K562 (cell line): Measurements from ENCODE around the gene GMEB2. TPM values are rescaled to one million over a fixed set of nuclear protein-coding genes. Genes with fewer than 3 reads are reported as not detected.
A peak's percentile ranks its signal among the peaks of the same experiment; 100 is the strongest.

ENCODE experiments used
- ATAC-seq: fragments of 200-7000 bp; cut with Tn5 transposase; 3 replicates; pipeline ENCODE4 v1.9.1; 2020; ENCODE audit warnings: moderate library complexity
- BruUV-seq: library from RNA; stranded (reverse); fragments of 400-500 nt; replicated peaks from 2 replicates; lab custom pipeline; 2021; lab: Mats Ljungman, UMichigan
- CTCF ChIA-PET: fragments of 300-600 bp; formaldehyde crosslinking; extraction: SDS; loops from one replicate; lab custom pipeline; 2021; ENCODE audit warnings: low intra/inter-chr PET ratio; lab: Yijun Ruan, JAX
- POLR2A ChIA-PET: fragments of 300-600, 350-650 bp; sonication (Branson Sonifier 250); formaldehyde crosslinking; extraction: SDS; loops from one replicate; lab custom pipeline; 2021; ENCODE audit warnings: antibody characterized with exemption, inconsistent platforms; lab: Yijun Ruan, JAX
- DNase-seq, 4 experiments: peaks; one replicate each; pipeline versions ENCODE4 v3.0.0 to v3.0.0-alpha.2; 2011 to 2018; ENCODE audit warnings: low spot score in 3 of 4, mixed read lengths in 3 of 4; ENCODE audit errors: extremely low read depth in 1 of 4
- FAIRE-seq: peaks from 2 replicates; lab custom pipeline; 2011; peaks lifted over from hg19 to GRCh38; lab: Jason Lieb, UNC
- H2AFZ ChIP-seq: 2 replicates; pipeline ENCODE4 v1.6.0; 2011; ENCODE audit warnings: low read depth, low read length, control low read depth, inconsistent platforms
- H3K27ac ChIP-seq: fragments of 200-600 bp; 3 replicates; pipeline ENCODE4 v1.8.0; 2011; ENCODE audit warnings: low read depth, mild to moderate bottlenecking, control low read depth, inconsistent platforms, low read length, moderate library complexity, mixed read lengths; ENCODE audit errors: extremely low read depth
- H3K27me3 ChIP-seq, 2 experiments: fragments of 300-600 bp in 1 of 2; 2 replicates in 1 of 2; 3 replicates in 1 of 2; pipeline versions ENCODE4 v1.6.0 to v1.8.0; 2011; ENCODE audit warnings: inconsistent platforms in 2 of 2, low read length in 2 of 2, mild to moderate bottlenecking in 1 of 2, mixed read lengths in 1 of 2, moderate library complexity in 1 of 2; ENCODE audit not compliant: control insufficient read depth in 2 of 2, insufficient read depth in 2 of 2
- H3K36me3 ChIP-seq: fragments of 300-600 bp; 3 replicates; pipeline ENCODE4 v1.8.0; 2011; ENCODE audit warnings: mild to moderate bottlenecking, low read length, inconsistent platforms; ENCODE audit not compliant: control insufficient read depth, insufficient read depth
- H3K4me1 ChIP-seq, 2 experiments: fragments of 200-600 bp in 1 of 2; replicated peaks in 1 of 2; 2 replicates in 1 of 2; 3 replicates in 1 of 2; pipeline versions ENCODE4 v1.5.1 to v1.8.0; 2011; ENCODE audit warnings: inconsistent platforms in 2 of 2, low read length in 2 of 2, mild to moderate bottlenecking in 1 of 2, mixed read lengths in 1 of 2, moderate library complexity in 1 of 2; ENCODE audit not compliant: control insufficient read depth in 2 of 2, insufficient read depth in 2 of 2
- H3K4me2 ChIP-seq: 2 replicates; pipeline ENCODE4 v1.6.1; 2011; ENCODE audit warnings: low read length, control low read depth, inconsistent platforms, mixed read lengths; ENCODE audit not compliant: insufficient read depth
- H3K4me3 ChIP-seq: fragments of 200-600 bp; sonication (generic), shearing (Covaris generic); 2 replicates; pipeline ENCODE4 v1.5.1; 2016; ENCODE audit warnings: control low read depth, inconsistent platforms
- H3K79me2 ChIP-seq: fragments of 200-600 bp; 3 replicates; pipeline ENCODE4 v1.8.0; 2011; ENCODE audit warnings: low read length, inconsistent platforms; ENCODE audit not compliant: control insufficient read depth, insufficient read depth
- H3K9ac ChIP-seq, 2 experiments: 2 replicates each; pipeline versions ENCODE4 v1.6.0 to v1.6.1; 2011; ENCODE audit warnings: low read depth in 2 of 2, low read length in 2 of 2, control low read depth in 1 of 2, inconsistent platforms in 1 of 2, mild to moderate bottlenecking in 1 of 2, mixed read lengths in 1 of 2; ENCODE audit not compliant: insufficient read depth in 1 of 2
- H3K9me1 ChIP-seq: one replicate; pipeline ENCODE4 v1.6.0; 2011; ENCODE audit warnings: inconsistent platforms, mild to moderate bottlenecking, low read length, moderate library complexity; ENCODE audit not compliant: control insufficient read depth, insufficient read depth
- H3K9me3 ChIP-seq: replicated peaks from 2 replicates; pipeline ENCODE4 v1.5.1; 2011; ENCODE audit warnings: low read depth, low read length, inconsistent platforms; ENCODE audit not compliant: control insufficient read depth, insufficient read depth
- H4K20me1 ChIP-seq: replicated peaks from 2 replicates; pipeline ENCODE4 v1.6.1; 2011; ENCODE audit warnings: low read length, inconsistent platforms, mixed read lengths; ENCODE audit not compliant: control insufficient read depth, insufficient read depth
- JUND ChIP-seq, 2 experiments: IDR thresholded peaks; 2 replicates in 1 of 2; 3 replicates in 1 of 2; pipeline ENCODE4 v1.6.1; 2011; ENCODE audit warnings: borderline replicate concordance in 2 of 2, low read depth in 2 of 2, low read length in 2 of 2, improper control_type of control experiment in 1 of 2, missing biosample characterization in 1 of 2, missing genetic modification characterization in 1 of 2, missing genetic modification reagents in 1 of 2
- NCOA4 ChIP-seq: fragments of 450-650 bp; IDR thresholded peaks from 2 replicates; pipeline ENCODE4 v1.6.1; 2018; ENCODE audit warnings: mild to moderate bottlenecking; ENCODE audit not compliant: partially characterized antibody
- RBM22 ChIP-seq: fragments of 200-400 bp; formaldehyde crosslinking; IDR thresholded peaks from 2 replicates; pipeline ENCODE4 v1.6.1; 2018; ENCODE audit warnings: low read length, low read depth; ENCODE audit not compliant: poor library complexity, severe bottlenecking
- SMAD3 ChIP-seq: fragments of 450-650 bp; formaldehyde crosslinking; conservative IDR thresholded peaks from 2 replicates; pipeline ENCODE4 v1.4.0; 2020; ENCODE audit warnings: mild to moderate bottlenecking
- SMAD4 ChIP-seq: fragments of 250-450 bp; sonication (Bioruptor Pico); conservative IDR thresholded peaks from 2 replicates; pipeline ENCODE4 v1.8.0; 2021; ENCODE audit warnings: inconsistent platforms, mild to moderate bottlenecking, moderate library complexity
- WGBS: fragments of 100-300 bp; shearing (Covaris generic); methylation state at CpG from one replicate; pipeline ENCODE4 v1.1.6; 2016; ENCODE audit warnings: low coverage, mixed read lengths; ENCODE audit not compliant: insufficient coverage; ENCODE audit errors: missing lambda C conversion rate; 5-methylcytosine and 5-hydroxymethylcytosine counted together
- in situ Hi-C: fragments of 300-500 bp; cut with MboI; formaldehyde crosslinking; loops from 4 replicates; pipeline ENCODE4 v1.15.0; 2018; ENCODE audit warnings: inconsistent platforms, mixed read lengths
- intact Hi-C: fragments of 100-400 bp; cut with micrococcal nuclease; formaldehyde crosslinking; loops from 2 replicates; pipeline ENCODE4 v1.14.2; 2022
- polyA plus RNA-seq, 8 experiments: library from polyadenylated mRNA; depleted of rRNA in 4 of 8; stranded (reverse) in 5 of 8; unstranded in 3 of 8; fragments of >200 nt; fragmentation: Nextera tagmentation in 2 of 8; fragmentation: Illumina TruSeq in 1 of 8; extraction: Ambion mirVana in 2 of 8; extraction: Trizol in 1 of 8; gene quantifications; 2 replicates each; pipeline versions ENCODE4 v1.2.1 to v1.2.3, GENCODE V29; 2011 to 2014; ENCODE audit warnings: inconsistent platforms in 1 of 8, missing spikeins in 1 of 8
- total RNA-seq, 7 experiments: library from RNA; depleted of rRNA in 6 of 7; stranded (reverse); fragments of >200 nt in 6 of 7; fragmentation: Illumina TruSeq in 2 of 7; extraction: Trizol in 2 of 7; gene quantifications; 2 replicates each; pipeline versions ENCODE4 v1.2.1 to v1.2.3, GENCODE V29; 2011 to 2021; ENCODE audit warnings: low replicate concordance in 1 of 7
- TF ChIP-seq, protein P1 (sequence below): fragments of 250-450 bp; sonication (Bioruptor Pico); IDR thresholded peaks from 2 replicates; pipeline ENCODE4 v1.5.0; 2021

GMEB2 gene
- total and polyA plus RNA-seq, 9 of the 15 experiments (the other 6 are each of a cell fraction or from before 2014, with no cell fraction given): 0.03 to 13.9 (median 6.3) TPM

GRCh38 chr20:63640086-63640485 is 13.2 kb upstream of the GMEB2 start:
- POLR2A ChIA-PET: no interaction called here
- no peak overlapping the region for H3K9ac ChIP-seq

More at GRCh38 chr20:63640086-63640485, 13.2 kb upstream of the GMEB2 start:
- H4K20me1 ChIP-seq: no peaks in the 10 kb centered on the region
- DNase-seq (no peak), FAIRE-seq (no peak), ATAC-seq (no peak)
- no peak overlapping the region for H2AFZ ChIP-seq
- peaks cover 0 to 52% of the 10 kb centered on the region in 2 experiments; a peak in 3 of 5 replicates for H3K4me1 ChIP-seq
- no peaks in the 10 kb centered on the region for H3K79me2 ChIP-seq
- CTCF ChIA-PET: no interaction called here
- BruUV-seq: TSS peak; percentile 72
- H3K36me3 ChIP-seq: peaks cover 5% of the 10 kb centered on the region; the same call in 1 of the 3 replicates
- in situ Hi-C loops: no loop called here
- no peaks in the 10 kb centered on the region for H3K27me3 ChIP-seq
- no peak overlapping the region for H3K27ac ChIP-seq
- intact Hi-C loops: no loop called here
- TF ChIP-seq RBM22 (no peak), SMAD3 (CRISPR knock-in tag) (no peak), JUND (IDR thresholded peaks at IDR 0.05; ENCODE audit: borderline replicate concordance, low read depth, low read length) (no peak), JUND (tag; IDR thresholded peaks at IDR 0.05; ENCODE audit: borderline replicate concordance, low read depth, low read length) (no peak), NCOA4 (no peak), SMAD4 (no peak)
- TF ChIP-seq, protein P1, sequence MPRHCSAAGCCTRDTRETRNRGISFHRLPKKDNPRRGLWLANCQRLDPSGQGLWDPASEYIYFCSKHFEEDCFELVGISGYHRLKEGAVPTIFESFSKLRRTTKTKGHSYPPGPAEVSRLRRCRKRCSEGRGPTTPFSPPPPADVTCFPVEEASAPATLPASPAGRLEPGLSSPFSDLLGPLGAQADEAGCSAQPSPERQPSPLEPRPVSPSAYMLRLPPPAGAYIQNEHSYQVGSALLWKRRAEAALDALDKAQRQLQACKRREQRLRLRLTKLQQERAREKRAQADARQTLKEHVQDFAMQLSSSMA (CRISPR knock-in tag): no peak
- WGBS: 98% methylated on average over 6 of the region's 8 CpGs
- H3K9me3 ChIP-seq: no peaks in the 10 kb centered on the region
- no peak overlapping the region for H3K4me3 ChIP-seq
- H3K9me1 ChIP-seq: no peaks in the 10 kb centered on the region
- H3K4me2 ChIP-seq: no peak overlapping the region
